ENCODE results near the gene CHRNA9.

Gene CHRNA9

GRCh38 chr4:40340030-40340429 is 4.9 kb downstream of the CHRNA9 start:
- no peak for DNase-seq (ENCODE audit: low read depth)

GRCh38 chr4:40347472-40347871 is 12.3 kb downstream of the CHRNA9 start:
- no peak for DNase-seq (ENCODE audit: low read depth)

DNA sequence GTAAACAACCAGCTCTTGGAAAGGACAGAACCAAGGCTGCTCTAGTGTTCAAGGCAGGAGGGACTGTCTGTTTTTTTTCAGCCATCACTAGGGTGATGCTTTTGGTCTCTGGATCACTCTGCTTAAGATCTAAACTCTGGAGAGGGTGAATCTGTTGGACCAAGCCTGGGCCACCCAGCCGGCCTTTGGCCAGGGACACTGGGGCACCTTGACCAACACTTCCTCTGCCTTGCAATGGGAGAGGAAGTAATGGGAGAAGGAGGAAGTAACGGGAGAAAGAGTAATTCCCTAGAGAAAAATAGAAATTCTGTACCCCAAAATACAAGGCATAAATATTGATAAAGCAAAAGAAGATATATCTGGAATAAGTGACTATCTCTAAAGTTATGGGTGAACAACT is 12.9 kb downstream of the CHRNA9 start:
- DNase-seq (ENCODE audit: low read depth): no peak

DNA sequence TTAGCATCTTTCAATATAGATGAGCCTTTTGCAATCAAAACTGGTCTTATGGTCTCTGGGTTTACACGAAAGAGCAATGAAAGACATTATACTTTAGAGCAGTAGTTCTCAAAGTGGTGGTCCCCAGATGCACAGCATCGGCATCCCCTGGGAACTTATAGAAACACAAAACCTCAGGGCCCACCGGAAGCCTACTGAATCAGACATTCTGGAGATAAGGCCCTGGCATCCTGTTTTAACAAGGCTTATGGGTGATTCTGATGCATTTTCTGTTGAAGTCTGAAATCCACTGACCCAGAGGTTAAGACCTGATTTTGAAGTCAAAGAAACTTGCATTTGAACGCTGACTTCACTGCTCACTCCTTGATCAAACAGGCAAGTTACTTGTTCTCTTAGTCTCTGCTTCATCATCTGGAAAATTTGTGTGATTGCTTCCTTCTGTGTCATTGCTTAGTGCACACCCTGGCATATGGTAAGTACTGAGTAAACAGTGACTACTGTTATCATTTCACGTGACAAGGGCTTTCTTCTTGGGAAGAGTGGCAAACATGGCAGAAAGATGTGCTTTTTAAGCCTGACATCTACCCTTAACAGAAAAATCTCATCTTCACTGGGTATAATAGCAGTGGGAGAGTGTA is 14.5 kb downstream of the CHRNA9 start:
- no peak for DNase-seq (ENCODE audit: low read depth)

DNA sequence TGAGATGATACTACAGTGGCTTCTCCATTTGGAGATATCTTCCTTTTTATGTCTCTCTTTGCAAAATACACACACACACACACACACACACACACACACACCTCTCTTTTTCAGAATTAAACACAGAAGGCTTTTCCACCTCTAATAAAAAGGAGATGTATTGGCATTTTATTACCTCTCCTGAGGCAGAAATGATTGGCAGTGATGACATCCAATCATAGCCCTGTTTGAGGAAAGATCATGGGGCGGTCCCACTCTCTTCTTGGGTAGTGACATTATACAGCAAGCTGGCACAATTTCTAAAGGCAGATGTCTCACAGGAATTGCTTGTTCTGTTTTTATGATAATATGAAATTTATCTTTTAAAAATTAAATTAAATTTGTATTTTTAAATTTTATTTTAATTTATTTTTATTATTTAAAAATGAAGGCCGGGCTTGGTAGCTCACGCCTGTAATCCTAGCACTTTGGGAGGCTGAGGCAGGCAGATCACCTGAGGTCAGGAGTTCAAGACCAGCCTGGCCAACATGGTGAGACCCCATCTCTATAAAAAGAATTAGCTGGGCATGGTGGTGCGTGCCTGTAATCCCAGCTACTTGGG is 15.6 kb downstream of the CHRNA9 start:
- no peak for DNase-seq (ENCODE audit: low read depth)

DNA sequence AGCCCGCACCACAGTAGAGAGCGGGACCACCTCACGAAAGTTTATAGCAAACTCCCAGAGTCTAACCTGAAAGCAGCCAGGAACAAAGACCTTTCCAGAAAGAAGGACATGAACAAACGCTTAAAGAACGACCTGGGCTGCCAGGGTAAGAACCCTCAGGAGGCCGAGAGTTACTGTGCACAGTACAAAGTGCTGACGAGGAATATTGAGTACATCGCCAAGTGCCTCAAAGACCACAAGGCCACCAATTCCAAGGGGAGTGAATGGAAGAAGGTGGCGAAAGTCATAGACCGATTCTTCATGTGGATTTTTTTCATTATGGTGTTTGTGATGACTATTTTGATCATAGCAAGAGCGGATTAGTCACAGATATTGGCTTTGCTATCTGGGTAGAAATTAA is 19.0 kb downstream of the CHRNA9 start:
- no peak for DNase-seq (ENCODE audit: low read depth)

DNA sequence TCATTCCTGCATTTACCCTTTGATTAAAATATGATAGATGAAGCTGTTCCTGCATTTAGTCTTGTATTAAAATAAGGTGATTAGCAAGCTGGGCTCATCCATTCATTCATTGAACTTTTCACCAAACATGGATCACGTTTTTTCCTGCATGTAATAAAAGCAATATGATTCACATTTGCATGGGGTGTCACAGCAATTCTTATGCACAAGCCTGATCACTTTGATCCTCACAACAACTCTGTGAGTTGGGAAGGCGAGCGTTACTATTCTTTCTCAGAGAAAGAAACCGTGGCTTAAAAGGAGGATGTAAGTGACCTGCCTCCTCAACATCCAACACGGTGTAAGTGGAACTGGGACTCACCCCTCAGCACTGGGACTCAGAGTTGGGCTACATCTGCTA is 20.0 kb downstream of the CHRNA9 start:
- DNase-seq (ENCODE audit: low read depth): no peak

GRCh38 chr4:40357738-40358137 is 22.6 kb downstream of the CHRNA9 start:
- DNase-seq (ENCODE audit: low read depth): no peak

GRCh38 chr4:40361338-40361737 is 26.2 kb downstream of the CHRNA9 start:
- DNase-seq (ENCODE audit: low read depth): no peak

- DNase-seq (ENCODE audit: low read depth): no peak
Observed at GRCh38 chr4:40363382-40363920, 28.3 kb downstream of the CHRNA9 start.

DNA sequence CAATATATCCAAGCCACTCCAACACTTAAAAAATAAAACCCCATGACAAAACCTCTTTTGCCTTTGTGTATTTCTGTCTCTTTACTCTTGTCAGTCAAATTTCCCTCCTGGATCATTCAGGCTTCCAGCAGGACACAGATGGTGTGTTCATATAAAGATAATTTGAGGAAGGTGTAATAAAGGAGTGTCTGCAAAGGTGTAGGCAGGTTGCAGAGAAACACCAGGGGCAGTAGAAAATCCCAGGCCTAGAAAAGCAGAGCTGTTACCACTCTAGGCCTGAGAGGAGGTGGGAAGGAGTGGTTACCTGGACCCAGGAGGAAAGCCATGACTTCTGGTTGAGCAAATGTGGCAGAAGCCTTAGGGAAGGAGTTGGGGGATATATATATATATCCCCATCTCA is 28.8 kb downstream of the CHRNA9 start:
- DNase-seq (ENCODE audit: low read depth): no peak

- no peak for DNase-seq (ENCODE audit: low read depth)
Observed at GRCh38 chr4:40365766-40366165, 30.6 kb downstream of the CHRNA9 start.

DNA sequence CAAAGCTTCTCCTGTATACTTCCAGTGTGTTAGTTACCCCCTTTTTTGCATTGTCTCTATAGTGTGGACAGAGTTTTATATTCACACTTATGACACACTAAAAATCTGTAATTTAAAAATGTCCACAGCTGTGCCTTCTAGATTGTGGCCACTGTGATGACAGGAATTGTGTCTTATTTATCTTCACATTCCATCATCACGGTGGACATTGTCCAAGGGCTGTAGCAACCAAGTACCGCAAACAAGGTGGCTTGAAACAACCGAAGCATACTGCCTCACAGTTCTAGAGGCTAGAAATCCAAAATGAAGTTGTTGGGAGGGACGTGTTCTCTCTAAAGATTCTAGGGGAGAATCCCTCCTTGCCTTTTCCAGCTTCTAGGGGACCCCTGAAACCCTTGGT is 32.3 kb downstream of the CHRNA9 start:
- no peak for DNase-seq (ENCODE audit: low read depth)

- no peak for DNase-seq (ENCODE audit: low read depth)
Observed at GRCh38 chr4:40369437-40370274, 34.5 kb downstream of the CHRNA9 start.

GRCh38 chr4:40372651-40373050 is 37.5 kb downstream of the CHRNA9 start:
- DNase-seq (ENCODE audit: low read depth): no peak

DNA sequence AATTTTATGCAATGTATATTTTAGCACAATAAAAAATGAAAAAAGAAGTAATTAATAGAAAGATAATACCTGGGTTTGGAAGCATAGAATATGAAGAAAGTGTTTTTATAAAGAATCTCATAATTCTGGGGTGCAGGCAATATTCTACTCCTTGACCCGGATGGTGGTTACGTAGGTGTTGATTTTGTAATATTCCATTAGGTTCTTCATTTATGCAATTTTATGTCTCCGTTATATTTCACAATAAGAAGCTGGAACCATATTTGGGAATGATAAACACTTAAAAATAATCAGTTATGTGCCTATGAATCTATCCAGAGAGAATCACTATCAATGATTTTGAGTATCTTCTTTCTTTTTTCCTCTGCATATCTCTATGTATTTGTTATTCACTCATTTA is 38.5 kb downstream of the CHRNA9 start:
- DNase-seq (ENCODE audit: low read depth): no peak

- DNase-seq (ENCODE audit: low read depth): no peak
Observed at GRCh38 chr4:40375095-40375494, 40.0 kb downstream of the CHRNA9 start.

- DNase-seq (ENCODE audit: low read depth): no peak
Observed at GRCh38 chr4:40375620-40376019, 40.5 kb downstream of the CHRNA9 start.

GRCh38 chr4:40377512-40378365 is 42.6 kb downstream of the CHRNA9 start:
- DNase-seq (ENCODE audit: low read depth): no peak

DNA sequence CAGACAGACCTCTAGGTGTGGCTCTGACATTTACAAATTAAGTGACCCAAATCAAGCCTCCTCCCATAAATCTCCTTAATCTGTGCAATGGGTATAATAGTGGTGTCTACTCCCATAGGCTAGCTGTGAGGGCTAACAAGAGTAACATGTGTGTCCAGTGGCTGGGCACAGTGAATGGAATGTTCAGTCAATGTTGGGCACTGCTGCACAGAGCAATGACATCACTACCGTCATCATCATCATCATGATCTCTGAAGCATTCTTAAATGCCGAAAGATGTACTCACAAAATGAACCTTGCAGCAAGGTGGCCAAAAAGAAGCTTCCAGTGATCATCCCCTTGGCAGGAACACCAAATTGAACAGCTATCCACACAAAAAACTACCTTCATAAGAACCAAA is 43.5 kb downstream of the CHRNA9 start:
- no peak for DNase-seq (ENCODE audit: low read depth)

DNA sequence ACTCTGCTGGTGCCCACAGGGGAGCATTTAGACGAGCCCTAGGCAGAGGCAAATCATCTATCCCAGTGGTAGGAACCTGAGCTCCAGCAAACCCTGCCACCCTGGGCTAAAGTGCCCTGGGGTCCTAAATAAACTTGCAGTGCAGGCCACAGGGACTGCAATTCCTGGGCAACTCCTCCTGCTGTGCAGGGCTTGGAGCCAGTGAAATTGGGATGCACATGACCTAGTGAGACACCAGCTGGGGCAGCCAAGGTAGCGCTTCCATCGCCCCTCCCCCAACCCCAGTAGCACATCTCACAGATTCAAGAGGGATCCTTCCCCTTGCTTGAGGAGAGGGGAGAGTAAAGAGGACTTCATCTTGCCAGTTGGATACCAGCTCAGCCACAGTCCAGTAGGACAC is 44.1 kb downstream of the CHRNA9 start:
- no peak for DNase-seq (ENCODE audit: low read depth)

DNA sequence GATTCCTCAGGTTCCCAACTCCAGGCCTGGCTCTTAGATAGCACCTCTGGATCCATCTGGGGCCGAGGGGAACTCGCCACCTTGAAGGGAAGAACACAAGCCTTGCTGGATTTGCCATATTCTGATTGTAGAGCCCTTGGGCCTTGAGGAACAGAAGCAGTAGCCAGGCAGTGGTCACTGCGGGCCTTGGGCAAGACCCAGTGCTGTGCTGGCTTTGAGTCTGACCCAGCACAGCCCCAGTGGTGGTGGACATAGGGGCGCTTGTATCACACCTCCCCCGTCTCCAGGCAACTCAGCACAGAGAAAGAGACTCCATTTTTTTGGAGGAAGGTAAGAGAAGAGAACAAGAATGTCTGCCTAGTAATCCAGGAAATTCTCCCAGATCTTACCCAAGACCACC is 45.5 kb downstream of the CHRNA9 start:
- DNase-seq (ENCODE audit: low read depth): no peak
